NCI-H774 (cell line): ENCODE results near the gene CCDC12.

Experiments
- DNase-seq: peaks from one replicate; lab custom pipeline; 2025; lab: John Stamatoyannopoulos, UW

Gene CCDC12

GRCh38 chr3:46890132-46890531, 86.4 kb downstream of the CCDC12 start:
- no peak for DNase-seq

- DNase-seq = no peak
Measured at GRCh38 chr3:46889381-46890110, 87.0 kb downstream of the CCDC12 start.

GRCh38 chr3:46888705-46889104, 87.8 kb downstream of the CCDC12 start:
- DNase-seq = no peak

- DNase-seq = no peak
Measured at GRCh38 chr3:46887980-46888494, 88.5 kb downstream of the CCDC12 start.

- no peak for DNase-seq
Measured at GRCh38 chr3:46885612-46886011, 90.9 kb downstream of the CCDC12 start.

- DNase-seq = no peak
Measured at GRCh38 chr3:46884929-46885328, 91.6 kb downstream of the CCDC12 start.

GRCh38 chr3:46884427-46884826, 92.1 kb downstream of the CCDC12 start:
- DNase-seq = no peak

- DNase-seq = no peak
Measured at GRCh38 chr3:46883830-46884185, 92.7 kb downstream of the CCDC12 start.

- DNase-seq = no peak
Measured at GRCh38 chr3:46883054-46883829, 93.3 kb downstream of the CCDC12 start.

GRCh38 chr3:46882377-46883053, 94.0 kb downstream of the CCDC12 start:
- DNase-seq = no peak

GRCh38 chr3:46881596-46882376, 94.8 kb downstream of the CCDC12 start:
- DNase-seq = no peak

- DNase-seq = no peak
Measured at GRCh38 chr3:46880884-46881595, 95.5 kb downstream of the CCDC12 start.

- DNase-seq = no peak
Measured at GRCh38 chr3:46878781-46879436, 97.6 kb downstream of the CCDC12 start.

- DNase-seq = no peak
Measured at GRCh38 chr3:46877406-46878125, 99.0 kb downstream of the CCDC12 start, which contains the start of gene PTH1R. PTH1R (plus strand) TSS chr3:46877721; CDS start chr3:46883560, 5,839 bp downstream.

- no peak for DNase-seq
Measured at GRCh38 chr3:46876313-46877300, 99.9 kb downstream of the CCDC12 start.

- no peak for DNase-seq
Measured at GRCh38 chr3:46875560-46875959, 101.0 kb downstream of the CCDC12 start.

GRCh38 chr3:46874430-46874829, 102.1 kb downstream of the CCDC12 start:
- DNase-seq = no peak

GRCh38 chr3:46873521-46873920, 103.0 kb downstream of the CCDC12 start:
- no peak for DNase-seq
